SK-N-SH treated with all-trans-retinoic acid at 6 μM for 48 hours (cell line): ENCODE data around the gene ADAD1.

Experiments used
- ATAC-seq: fragments of 200-7000 bp; cut with Tn5 transposase; 3 replicates; pipeline ENCODE4 v1.9.1; 2020; ENCODE audit warnings: mild to moderate bottlenecking, moderate library complexity
- ARNTL ChIP-seq: fragments of 450-650 bp; formaldehyde crosslinking; IDR thresholded peaks from 2 replicates; pipeline ENCODE4 v1.5.0; 2020; ENCODE audit warnings: low read depth, mild to moderate bottlenecking, moderate library complexity, borderline replicate concordance
- BACH2 ChIP-seq: fragments of 250-450 bp; sonication (Bioruptor Pico); IDR thresholded peaks from 2 replicates; pipeline ENCODE4 v1.9.0; 2021; ENCODE audit warnings: mild to moderate bottlenecking, borderline replicate concordance
- CREB5 ChIP-seq: fragments of 250-450 bp; sonication (Bioruptor Pico); IDR thresholded peaks from 2 replicates; pipeline ENCODE4 v1.5.1; 2020; ENCODE audit warnings: low read depth, mild to moderate bottlenecking, moderate library complexity
- CSDC2 ChIP-seq: fragments of 250-450 bp; sonication (Bioruptor Pico); IDR thresholded peaks from 2 replicates; pipeline ENCODE4 v1.5.0; 2020; ENCODE audit warnings: mild to moderate bottlenecking, moderate library complexity
- CSRNP3 ChIP-seq: fragments of 250-450 bp; sonication (Bioruptor Pico); IDR thresholded peaks from 2 replicates; pipeline ENCODE4 v1.5.1; 2021; ENCODE audit warnings: mild to moderate bottlenecking, moderate library complexity
- ESRRG ChIP-seq: fragments of 250-450 bp; sonication (Bioruptor Pico); IDR thresholded peaks from 2 replicates; pipeline ENCODE4 v1.6.1; 2021; ENCODE audit warnings: mild to moderate bottlenecking
- GLIS3 ChIP-seq: fragments of 250-450 bp; sonication (Bioruptor Pico); IDR thresholded peaks from 2 replicates; pipeline ENCODE4 v1.5.0; 2020; ENCODE audit warnings: mild to moderate bottlenecking, moderate library complexity
- ISL1 ChIP-seq: fragments of 250-450 bp; sonication (Bioruptor Pico); IDR thresholded peaks from 2 replicates; pipeline ENCODE4 v2.1.2; 2022; ENCODE audit warnings: mild to moderate bottlenecking, moderate library complexity
- OSR1 ChIP-seq: fragments of 250-450 bp; sonication (Bioruptor Pico); IDR thresholded peaks from 2 replicates; pipeline ENCODE4 v1.8.0; 2022; ENCODE audit warnings: moderate library complexity, mild to moderate bottlenecking, inconsistent platforms
- PATZ1 ChIP-seq: fragments of 250-450 bp; sonication (Bioruptor Pico); IDR thresholded peaks from 2 replicates; pipeline ENCODE4 v1.8.0; 2020; ENCODE audit warnings: mild to moderate bottlenecking, moderate library complexity, borderline replicate concordance
- POU6F1 ChIP-seq: fragments of 250-450 bp; sonication (Bioruptor Pico); IDR thresholded peaks from 2 replicates; pipeline ENCODE4 v1.8.0; 2021; ENCODE audit warnings: low read depth, mild to moderate bottlenecking, moderate library complexity, borderline replicate concordance
- PPARA ChIP-seq: fragments of 250-450 bp; sonication (Bioruptor Pico); IDR thresholded peaks from 2 replicates; pipeline ENCODE4 v1.5.0; 2020; ENCODE audit warnings: mild to moderate bottlenecking, borderline replicate concordance
- SNAI2 ChIP-seq: fragments of 250-450 bp; sonication (Bioruptor Pico); IDR thresholded peaks from 2 replicates; pipeline ENCODE4 v1.5.0; 2020; ENCODE audit warnings: mild to moderate bottlenecking, moderate library complexity
- TCF4 ChIP-seq: fragments of 250-450 bp; sonication (Bioruptor Pico); IDR thresholded peaks from 2 replicates; pipeline ENCODE4 v1.8.0; 2021; ENCODE audit warnings: mild to moderate bottlenecking, moderate library complexity, borderline replicate concordance
- TOX ChIP-seq: fragments of 250-450 bp; sonication (Bioruptor Pico); IDR thresholded peaks from 2 replicates; pipeline ENCODE4 v1.8.0; 2021; ENCODE audit warnings: mild to moderate bottlenecking, moderate library complexity, borderline replicate concordance
- TSHZ2 ChIP-seq: fragments of 250-450 bp; sonication (Bioruptor Pico); IDR thresholded peaks from 2 replicates; pipeline ENCODE4 v1.5.0; 2020; ENCODE audit warnings: mild to moderate bottlenecking, moderate library complexity
- ZC3H10 ChIP-seq: fragments of 250-450 bp; sonication (Bioruptor Pico); IDR thresholded peaks from 2 replicates; pipeline ENCODE4 v1.5.1; 2021; ENCODE audit warnings: mild to moderate bottlenecking, moderate library complexity
- ZFP3 ChIP-seq: fragments of 250-450 bp; sonication (Bioruptor Pico); IDR thresholded peaks from 2 replicates; pipeline ENCODE4 v1.5.0; 2020; ENCODE audit warnings: mild to moderate bottlenecking, moderate library complexity
- ZFP30 ChIP-seq: fragments of 450-650 bp; formaldehyde crosslinking; IDR thresholded peaks from 2 replicates; pipeline ENCODE4 v1.5.0; 2022; ENCODE audit warnings: mild to moderate bottlenecking, moderate library complexity
- ZNF565 ChIP-seq: fragments of 450-650 bp; formaldehyde crosslinking; conservative IDR thresholded peaks from 2 replicates; pipeline ENCODE4 v1.5.0; 2020; ENCODE audit warnings: low read depth, mild to moderate bottlenecking, moderate library complexity
- ZNF70 ChIP-seq: fragments of 450-650 bp; formaldehyde crosslinking; IDR thresholded peaks from 2 replicates; pipeline ENCODE4 v1.5.0; 2020; ENCODE audit warnings: mild to moderate bottlenecking, moderate library complexity
- ZNF8 ChIP-seq: fragments of 450-650 bp; formaldehyde crosslinking; IDR thresholded peaks from 2 replicates; pipeline ENCODE4 v1.5.0; 2020; ENCODE audit warnings: mild to moderate bottlenecking, moderate library complexity

Gene ADAD1

GRCh38 chr4:122403861-122404260 lies 25.1 kb downstream of the ADAD1 start (continued):
- no peak for TF ChIP-seq TCF4 (CRISPR knock-in tag)
- no peak for TF ChIP-seq ZC3H10 (CRISPR knock-in tag)
- TF ChIP-seq ARNTL: no peak
- no peak for TF ChIP-seq CSDC2 (CRISPR knock-in tag)
- no peak for TF ChIP-seq BACH2 (CRISPR knock-in tag)
- TF ChIP-seq GLIS3 (CRISPR knock-in tag): no peak
- TF ChIP-seq, all 23 proteins: peak for 0

GRCh38 chr4:122412547-122412946 lies 33.7 kb downstream of the ADAD1 start:
- ATAC-seq: no peak
- TF ChIP-seq ZNF8 (CRISPR knock-in tag): no peak
- TF ChIP-seq GLIS3 (CRISPR knock-in tag): no peak
- TF ChIP-seq OSR1 (CRISPR knock-in tag): no peak
- TF ChIP-seq ZNF70 (CRISPR knock-in tag): no peak
- no peak for TF ChIP-seq SNAI2 (CRISPR knock-in tag)
- no peak for TF ChIP-seq ZNF565 (CRISPR knock-in tag)
- no peak for TF ChIP-seq CREB5
- no peak for TF ChIP-seq ARNTL
- no peak for TF ChIP-seq TCF4 (CRISPR knock-in tag)
- TF ChIP-seq TOX (CRISPR knock-in tag): no peak
- no peak for TF ChIP-seq ZC3H10 (CRISPR knock-in tag)

- no peak for ATAC-seq
- TF ChIP-seq ZC3H10 (CRISPR knock-in tag) (no peak), ISL1 (no peak), TSHZ2 (CRISPR knock-in tag) (no peak), ESRRG (CRISPR knock-in tag) (no peak), CREB5 (no peak), POU6F1 (CRISPR knock-in tag) (no peak), PPARA (CRISPR knock-in tag) (no peak), TOX (CRISPR knock-in tag) (no peak), ZFP30 (CRISPR knock-in tag) (no peak)
- TF ChIP-seq, all 23 proteins: peak for 0
Measured at GRCh38 chr4:122423246-122423645, 44.4 kb downstream of the ADAD1 start.

- no peak for ATAC-seq
- TF ChIP-seq ESRRG (CRISPR knock-in tag) (no peak), PATZ1 (CRISPR knock-in tag) (no peak), CSRNP3 (no peak), ZNF8 (CRISPR knock-in tag) (no peak), CSDC2 (CRISPR knock-in tag) (no peak), PPARA (CRISPR knock-in tag) (no peak), ZC3H10 (CRISPR knock-in tag) (no peak), TSHZ2 (CRISPR knock-in tag) (no peak), ZFP3 (CRISPR knock-in tag) (no peak), BACH2 (CRISPR knock-in tag) (no peak), ZFP30 (CRISPR knock-in tag) (no peak), ZNF70 (CRISPR knock-in tag) (no peak), ISL1 (no peak)
Measured at GRCh38 chr4:122431351-122431750, 52.5 kb downstream of the ADAD1 start.
